ENCODE measurements around the gene UGT3A2. TPM values are rescaled to one million over a fixed set of nuclear protein-coding genes. Genes with fewer than 3 reads are reported as not detected.

UGT3A2 gene
- polyA plus RNA-seq, 3 donors = not detected

GRCh38 chr5:36017622-36018021, 49.1 kb downstream of the UGT3A2 start:
- no peak for TF ChIP-seq CTCF (IDR thresholded peaks at IDR 0.05)
- H2AFZ ChIP-seq (ENCODE audit: insufficient read depth, low read depth, low read length, poor library complexity, severe bottlenecking) = no peak overlapping the region
- H3K36me3 ChIP-seq (replicated peaks in 1 of 2; ENCODE audit: control insufficient read depth in 1 of 2, insufficient read depth in 2 of 2, low read length in 2 of 2) = no peaks in the 10 kb centered on the region
- H4K20me1 ChIP-seq (ENCODE audit: insufficient read depth, low read length) = no peaks in the 10 kb centered on the region
- no peaks in the 10 kb centered on the region for H3K4me1 ChIP-seq (ENCODE audit: control insufficient read depth in 1 of 2, insufficient read depth in 2 of 2, low read length in 2 of 2)
- peaks cover 17 to 27% of the 10 kb centered on the region in 2 donors for H3K9me3 ChIP-seq (replicated peaks in 1 of 2; ENCODE audit: control insufficient read depth in 1 of 2, insufficient read depth in 1 of 2, low read length in 2 of 2)
- H3K4me2 ChIP-seq (replicated peaks; ENCODE audit: extremely low read depth, low read length, poor library complexity, severe bottlenecking) = no peak overlapping the region
- no peaks in the 10 kb centered on the region for H3K27me3 ChIP-seq (ENCODE audit: control insufficient read depth in 2 of 2, insufficient read depth in 2 of 2, low read length in 2 of 2)
- intact Hi-C loops (cut with micrococcal nuclease) = no loop called here
- Mint-ChIP-seq H3K4me3 (no peak overlapping the region), H3K27ac (no peak overlapping the region), H3K4me1 (no peaks in the 10 kb centered on the region), H3K36me3 (no peaks in the 10 kb centered on the region), H3K27me3 (ENCODE audit: low read depth in 3 of 3) (no peaks in the 10 kb centered on the region), H3K9me3 (peaks cover 20 to 39% (median 30%) of the 10 kb centered on the region in 7 donors)
- no peak for DNase-seq
- H3K4me3 ChIP-seq (replicated peaks in 1 of 3; ENCODE audit: low read depth in 2 of 3, low read length in 3 of 3) = no peak overlapping the region
- H3K9ac ChIP-seq (ENCODE audit: insufficient read depth, low read length, poor library complexity, severe bottlenecking) = no peak overlapping the region
- H3K79me2 ChIP-seq (ENCODE audit: insufficient read depth, low read length) = no peaks in the 10 kb centered on the region
- 75% methylated on average over 3 of the region's 5 CpGs for WGBS (ENCODE audit: insufficient coverage)
- no peak overlapping the region for H3K27ac ChIP-seq (ENCODE audit: low read depth in 1 of 2, low read length in 2 of 2)

- no peak overlapping the region for H3K27ac ChIP-seq (ENCODE audit: low read depth in 1 of 2, low read length in 2 of 2)
- H2AFZ ChIP-seq (ENCODE audit: insufficient read depth, low read depth, low read length, poor library complexity, severe bottlenecking) = no peak overlapping the region
Measured at GRCh38 chr5:36017004-36017403, 49.7 kb downstream of the UGT3A2 start.

More at GRCh38 chr5:36017004-36017403, 49.7 kb downstream of the UGT3A2 start:
- no peaks in the 10 kb centered on the region for H4K20me1 ChIP-seq (ENCODE audit: insufficient read depth, low read length)
- no peak overlapping the region for H3K9ac ChIP-seq (ENCODE audit: insufficient read depth, low read length, poor library complexity, severe bottlenecking)
- Mint-ChIP-seq H3K4me3 (no peak overlapping the region), H3K27ac (no peak overlapping the region), H3K4me1 (no peaks in the 10 kb centered on the region), H3K27me3 (ENCODE audit: low read depth in 3 of 3) (no peaks in the 10 kb centered on the region), H3K9me3 (peaks cover 19 to 41% (median 32%) of the 10 kb centered on the region in 7 donors), H3K36me3 (no peaks in the 10 kb centered on the region)
- no peak for DNase-seq
- intact Hi-C loops (cut with micrococcal nuclease) = no loop called here
- no peaks in the 10 kb centered on the region for H3K79me2 ChIP-seq (ENCODE audit: insufficient read depth, low read length)
- H3K36me3 ChIP-seq (replicated peaks in 1 of 2; ENCODE audit: control insufficient read depth in 1 of 2, insufficient read depth in 2 of 2, low read length in 2 of 2) = no peaks in the 10 kb centered on the region
- H3K4me2 ChIP-seq (replicated peaks; ENCODE audit: extremely low read depth, low read length, poor library complexity, severe bottlenecking) = no peak overlapping the region
- H3K4me3 ChIP-seq (replicated peaks in 1 of 3; ENCODE audit: low read depth in 2 of 3, low read length in 3 of 3) = no peak overlapping the region
- no CpG with 5 or more reads among the region's 1 CpG for whole genome bisulfite sequencing (ENCODE audit: insufficient coverage)
- TF ChIP-seq CTCF (IDR thresholded peaks at IDR 0.05) = no peak
- no peaks in the 10 kb centered on the region for H3K4me1 ChIP-seq (ENCODE audit: control insufficient read depth in 1 of 2, insufficient read depth in 2 of 2, low read length in 2 of 2)
- peaks cover 17 to 23% of the 10 kb centered on the region in 2 donors for H3K9me3 ChIP-seq (replicated peaks in 1 of 2; ENCODE audit: control insufficient read depth in 1 of 2, insufficient read depth in 1 of 2, low read length in 2 of 2)
- no peaks in the 10 kb centered on the region for H3K27me3 ChIP-seq (ENCODE audit: control insufficient read depth in 2 of 2, insufficient read depth in 2 of 2, low read length in 2 of 2)
